NT2/D1 (cell line): ENCODE data around the gene SH3BP5.

Source experiments
- SUZ12 ChIP-seq: IDR thresholded peaks from 2 replicates; pipeline ENCODE4 v1.6.1; 2011; ENCODE audit not compliant: insufficient read length, insufficient read depth; ENCODE audit errors: extremely low read depth
- YY1 ChIP-seq: IDR thresholded peaks from 2 replicates; pipeline ENCODE4 v1.6.1; 2011; ENCODE audit not compliant: insufficient read length, insufficient read depth

GRCh38 chr3:15289661-15290060, 42.7 kb downstream of the SH3BP5 start:
- no peak for TF ChIP-seq YY1
- TF ChIP-seq SUZ12: no peak
